Suprapubic skin (tissue), 4 donors: ENCODE measurements around the gene FTH1.

Source experiments
- EP300 ChIP-seq: sonication (generic); formaldehyde crosslinking; IDR thresholded peaks from one replicate; pipeline ENCODE4 v1.6.1; 2017; ENCODE audit warnings: antibody characterized with exemption
- POLR2A ChIP-seq, 2 donors: fragments of 450-650 bp; IDR thresholded peaks; one replicate each; pipeline ENCODE4 v1.6.1; 2017; ENCODE audit warnings: antibody characterized with exemption in 2 of 2, mild to moderate bottlenecking in 2 of 2, moderate library complexity in 2 of 2
- POLR2AphosphoS5 ChIP-seq, 3 donors: sonication (generic); formaldehyde crosslinking; IDR thresholded peaks; one replicate each; pipeline ENCODE4 v1.6.1; 2017; ENCODE audit warnings: antibody characterized with exemption in 3 of 3
- TF ChIP-seq, protein P1 (sequence below), 2 donors: fragments of 200-600 bp in 1 of 2; fragments of 450-650 bp in 1 of 2; sonication (generic) in 1 of 2; IDR thresholded peaks; one replicate each; pipeline ENCODE4 v1.5.1; 2016 to 2019; ENCODE audit warnings: antibody characterized with exemption in 2 of 2, mild to moderate bottlenecking in 1 of 2, moderate library complexity in 1 of 2

DNA sequence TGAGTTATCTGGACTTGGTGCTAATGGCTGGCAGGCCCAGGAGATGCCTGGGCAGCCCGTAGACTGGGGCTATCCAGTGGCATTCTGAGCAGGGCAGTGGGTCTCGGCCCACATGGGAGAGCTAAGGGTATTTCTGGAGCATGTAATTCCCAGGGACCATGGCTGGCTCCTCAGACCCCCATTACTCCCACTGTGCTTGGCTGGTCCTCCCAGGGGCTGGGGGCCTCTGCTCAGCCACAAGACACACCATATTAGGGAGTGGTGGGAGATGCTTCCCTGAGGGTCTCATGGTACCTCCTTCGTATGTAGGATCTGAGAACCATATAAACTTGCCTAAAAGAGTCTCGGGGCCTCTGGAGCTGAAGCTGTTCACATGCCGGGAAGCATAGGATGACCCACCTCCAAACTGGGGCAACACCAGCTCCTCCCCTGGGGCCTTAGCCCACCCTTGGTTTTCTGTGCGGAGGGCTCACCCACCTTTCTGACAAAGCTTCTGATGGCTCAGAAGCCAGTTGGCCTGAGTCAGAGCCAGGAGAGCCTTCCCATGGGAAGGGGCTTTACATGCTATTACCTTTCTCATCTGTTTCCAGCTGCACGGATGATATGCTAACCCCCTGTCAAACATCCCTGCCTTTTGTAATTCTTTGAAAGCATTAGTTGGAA is 9.5 kb upstream of the FTH1 start:
- TF ChIP-seq, protein P1, sequence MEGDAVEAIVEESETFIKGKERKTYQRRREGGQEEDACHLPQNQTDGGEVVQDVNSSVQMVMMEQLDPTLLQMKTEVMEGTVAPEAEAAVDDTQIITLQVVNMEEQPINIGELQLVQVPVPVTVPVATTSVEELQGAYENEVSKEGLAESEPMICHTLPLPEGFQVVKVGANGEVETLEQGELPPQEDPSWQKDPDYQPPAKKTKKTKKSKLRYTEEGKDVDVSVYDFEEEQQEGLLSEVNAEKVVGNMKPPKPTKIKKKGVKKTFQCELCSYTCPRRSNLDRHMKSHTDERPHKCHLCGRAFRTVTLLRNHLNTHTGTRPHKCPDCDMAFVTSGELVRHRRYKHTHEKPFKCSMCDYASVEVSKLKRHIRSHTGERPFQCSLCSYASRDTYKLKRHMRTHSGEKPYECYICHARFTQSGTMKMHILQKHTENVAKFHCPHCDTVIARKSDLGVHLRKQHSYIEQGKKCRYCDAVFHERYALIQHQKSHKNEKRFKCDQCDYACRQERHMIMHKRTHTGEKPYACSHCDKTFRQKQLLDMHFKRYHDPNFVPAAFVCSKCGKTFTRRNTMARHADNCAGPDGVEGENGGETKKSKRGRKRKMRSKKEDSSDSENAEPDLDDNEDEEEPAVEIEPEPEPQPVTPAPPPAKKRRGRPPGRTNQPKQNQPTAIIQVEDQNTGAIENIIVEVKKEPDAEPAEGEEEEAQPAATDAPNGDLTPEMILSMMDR (IDR thresholded peaks at IDR 0.05) = no peak
- TF ChIP-seq POLR2AphosphoS5 (IDR thresholded peaks at IDR 0.05) (no peak), POLR2A (IDR thresholded peaks at IDR 0.05) (no peak), EP300 (no peak)
